HCT116 (cell line): ENCODE measurements around the gene IZUMO1. TPM values are rescaled to one million over a fixed set of nuclear protein-coding genes. Genes with fewer than 3 reads are reported as not detected.

Source experiments
- ATAC-seq: fragments of 200-7000 bp; cut with Tn5 transposase; 2 replicates; pipeline ENCODE4 v1.9.1; 2020; ENCODE audit warnings: mild to moderate bottlenecking, moderate library complexity
- BruUV-seq: library from RNA; stranded (reverse); fragments of 400-500 nt; replicated peaks from 2 replicates; lab custom pipeline; 2021; lab: Mats Ljungman, UMichigan
- CTCF ChIA-PET: fragments of 300-600 bp; sonication (Branson Sonifier 250); formaldehyde crosslinking; loops from one replicate; lab custom pipeline; 2021; ENCODE audit warnings: antibody characterized with exemption; lab: Charles Lee
- POLR2A ChIA-PET: fragments of 300-600, 350-600 bp; sonication (Branson Sonifier 250); formaldehyde crosslinking; loops from one replicate; lab custom pipeline; 2021; ENCODE audit warnings: antibody characterized with exemption; lab: Charles Lee
- RAD21 ChIA-PET, 2 experiments: fragments of 300-600 bp; sonication (Branson Sonifier 250); formaldehyde crosslinking; loops; one replicate each; lab custom pipeline; 2023; ENCODE audit warnings: low total read pairs in 2 of 2; ENCODE audit not compliant: uncharacterized antibody in 2 of 2, unreplicated experiment in 2 of 2, low non-redundant PET in 1 of 2; lab: Charles Lee
- DNase-seq: peaks from one replicate; pipeline ENCODE4 v3.0.0-alpha.2; 2010; ENCODE audit warnings: low read depth, low spot score
- H2AFZ ChIP-seq: fragments of 200-600 bp; shearing (Covaris generic), sonication (generic); 2 replicates; pipeline ENCODE4 v1.6.1; 2017; ENCODE audit warnings: low read depth, mixed run types, mixed read lengths, antibody characterized with exemption, low read length; ENCODE audit not compliant: poor library complexity, severe bottlenecking
- H3K27ac ChIP-seq: 2 replicates; pipeline ENCODE4 v1.5.1; 2012; ENCODE audit warnings: low read depth, low read length
- H3K27me3 ChIP-seq: fragments of 200-600 bp; sonication (generic); 2 replicates; pipeline ENCODE4 v1.6.1; 2016; ENCODE audit warnings: mixed run types, low read length, mixed read lengths; ENCODE audit not compliant: insufficient read depth
- H3K36me3 ChIP-seq, 2 experiments: fragments of 200-500 bp in 1 of 2; fragments of 200-600 bp in 1 of 2; sonication (Bioruptor generic) in 1 of 2; sonication (generic) in 1 of 2; 2 replicates each; pipeline versions ENCODE4 v1.5.1 to v1.6.1; 2014 to 2016; ENCODE audit warnings: low read length in 2 of 2, inconsistent platforms in 1 of 2, mixed read lengths in 1 of 2, mixed run types in 1 of 2; ENCODE audit not compliant: insufficient read depth in 2 of 2, control insufficient read depth in 1 of 2
- H3K4me1 ChIP-seq, 2 experiments: fragments of 200-600 bp in 1 of 2; sonication (generic) in 1 of 2; 2 replicates each; pipeline versions ENCODE4 v1.5.1 to v1.6.1; 2012 to 2017; ENCODE audit warnings: low read length in 2 of 2, inconsistent platforms in 1 of 2, mild to moderate bottlenecking in 1 of 2, mixed read lengths in 1 of 2, mixed run types in 1 of 2, moderate library complexity in 1 of 2; ENCODE audit not compliant: insufficient read depth in 2 of 2, control insufficient read depth in 1 of 2
- H3K4me2 ChIP-seq: fragments of 200-600 bp; sonication (generic); 2 replicates; pipeline ENCODE4 v1.6.1; 2017; ENCODE audit warnings: mixed run types, low read length, mixed read lengths
- H3K4me3 ChIP-seq, 2 experiments: fragments of 200-600 bp in 1 of 2; sonication (generic) in 1 of 2; replicated peaks in 1 of 2; 2 replicates each; pipeline ENCODE4 v1.5.1; 2011 to 2016; ENCODE audit warnings: low read length in 2 of 2, control low read depth in 1 of 2, low read depth in 1 of 2, mild to moderate bottlenecking in 1 of 2, mixed read lengths in 1 of 2, mixed run types in 1 of 2
- H3K79me2 ChIP-seq: fragments of 200-600 bp; sonication (generic); 2 replicates; pipeline ENCODE4 v1.6.1; 2017; ENCODE audit warnings: mild to moderate bottlenecking, mixed run types, low read length, moderate library complexity, mixed read lengths; ENCODE audit not compliant: insufficient read depth
- H3K9ac ChIP-seq: fragments of 200-600 bp; sonication (generic); 2 replicates; pipeline ENCODE4 v1.6.1; 2016; ENCODE audit warnings: low read length, mixed read lengths
- H3K9me2 ChIP-seq: fragments of 200-600 bp; sonication (generic), shearing (Covaris generic); 2 replicates; pipeline ENCODE4 v1.6.1; 2017; ENCODE audit warnings: mixed run types, mild to moderate bottlenecking, moderate library complexity; ENCODE audit not compliant: insufficient read depth
- H3K9me3 ChIP-seq, 2 experiments: fragments of 200-500 bp in 1 of 2; fragments of 200-600 bp in 1 of 2; sonication (Bioruptor generic) in 1 of 2; sonication (generic) in 1 of 2; 2 replicates each; pipeline ENCODE4 v1.6.1; 2014 to 2017; ENCODE audit warnings: low read length in 2 of 2, mixed read lengths in 2 of 2, inconsistent platforms in 1 of 2, low read depth in 1 of 2, mild to moderate bottlenecking in 1 of 2, mixed run types in 1 of 2, moderate library complexity in 1 of 2; ENCODE audit not compliant: control insufficient read depth in 1 of 2, insufficient read depth in 1 of 2
- H4K20me1 ChIP-seq: fragments of 200-600 bp; sonication (generic), shearing (Covaris generic); 2 replicates; pipeline ENCODE4 v1.6.1; 2017; ENCODE audit warnings: mixed run types, mild to moderate bottlenecking, moderate library complexity; ENCODE audit not compliant: insufficient read depth
- ATF3 ChIP-seq: IDR thresholded peaks from 2 replicates; pipeline ENCODE4 v1.6.1; 2012
- CEBPB ChIP-seq: IDR thresholded peaks from 2 replicates; pipeline ENCODE4 v1.6.1; 2012; ENCODE audit warnings: low read depth
- CTCF ChIP-seq, 3 experiments: fragments of 200-600 bp in 1 of 3; sonication (generic) in 1 of 3; IDR thresholded peaks in 2 of 3; conservative IDR thresholded peaks in 1 of 3; 2 replicates each; pipeline ENCODE4 v1.5.1; 2012 to 2017; ENCODE audit warnings: low read depth in 2 of 3, low read length in 2 of 3, antibody characterized with exemption in 1 of 3, borderline replicate concordance in 1 of 3, control low read depth in 1 of 3, mild to moderate bottlenecking in 1 of 3, mixed read lengths in 1 of 3, mixed run types in 1 of 3, moderate library complexity in 1 of 3; ENCODE audit not compliant: insufficient read depth in 1 of 3
- FOSL1 ChIP-seq: IDR thresholded peaks from 2 replicates; pipeline ENCODE4 v1.6.1; 2012; ENCODE audit warnings: low read depth
- JUND ChIP-seq: IDR thresholded peaks from 2 replicates; pipeline ENCODE4 v1.6.1; 2012
- MAX ChIP-seq: IDR thresholded peaks from 2 replicates; pipeline ENCODE4 v1.6.1; 2012
- POLR2A ChIP-seq: IDR thresholded peaks from 2 replicates; pipeline ENCODE4 v1.7.0; 2011; ENCODE audit warnings: borderline replicate concordance; ENCODE audit not compliant: insufficient read depth, insufficient read length; ENCODE audit errors: extremely low read depth
- SP1 ChIP-seq: IDR thresholded peaks from 2 replicates; pipeline ENCODE4 v1.6.1; 2012; ENCODE audit warnings: low read depth
- SRF ChIP-seq: IDR thresholded peaks from 2 replicates; pipeline ENCODE4 v1.6.1; 2012; ENCODE audit warnings: low read depth
- TCF7L2 ChIP-seq: IDR thresholded peaks from 2 replicates; pipeline ENCODE4 v1.7.0; 2011; ENCODE audit warnings: borderline replicate concordance, inconsistent platforms; ENCODE audit not compliant: insufficient read depth, insufficient read length; ENCODE audit errors: extremely low read depth
- ZBTB33 ChIP-seq: IDR thresholded peaks from 2 replicates; pipeline ENCODE4 v1.6.1; 2011; ENCODE audit warnings: mild to moderate bottlenecking, low read length, moderate library complexity; ENCODE audit not compliant: insufficient replicate concordance; ENCODE audit errors: extremely low read depth
- intact Hi-C: fragments of 100-400 bp; cut with micrococcal nuclease; formaldehyde crosslinking; loops from 2 replicates; pipeline ENCODE4 v1.10.0; 2022
- total RNA-seq: library from RNA; stranded (reverse); gene quantifications from one replicate; pipeline ENCODE4 v1.2.1, GENCODE V29; 2021; ENCODE audit not compliant: unreplicated experiment

The IZUMO1 gene
- total RNA-seq, 1 experiment from 2014 or later: 1.7 TPM

GRCh38 chr19:48739404-48740163 lies 7.1 kb downstream of the IZUMO1 start:
- intact Hi-C loops: loop anchor here (2.0 kb wide), 1 partner anchor 65 kb away; no protein-coding TSS in a partner anchor
- H3K4me3 ChIP-seq: no peak overlapping the region
- no peaks in the 10 kb centered on the region for H3K9me3 ChIP-seq
- ChIA-PET CTCF (interaction anchor here (0.9 to 2.4 kb wide), 5 partner anchors 15 to 103 kb away, joined by 4 to 16 read pairs (median 7); partner anchors contain the start of gene CA11), POLR2A (interaction anchor here (1.3 kb wide), 1 partner anchor 44 kb away, joined by 4 read pairs; the partner anchor contains the start of gene FUT2), RAD21 (interaction anchor here in 1 of 2 experiments (1.2 kb wide), 1 partner anchor 56 kb away, joined by 4 read pairs; no protein-coding TSS in a partner anchor)
- no peak overlapping the region for H2AFZ ChIP-seq
- H3K79me2 ChIP-seq: no peaks in the 10 kb centered on the region
- H3K27ac ChIP-seq: peak overlapping the region; percentile 51; the same call in 1 of the 2 replicates
- no peaks in the 10 kb centered on the region for H3K9me2 ChIP-seq
- H3K4me2 ChIP-seq: peak overlapping the region; percentile 56; the same call in 1 of the 2 replicates
- H3K36me3 ChIP-seq: no peaks in the 10 kb centered on the region
- ATAC-seq (no peak), DNase-seq (no peak)
- H3K4me1 ChIP-seq: peaks cover 25 to 40% of the 10 kb centered on the region in 2 experiments
- TF ChIP-seq SP1 (no peak), ZBTB33 (no peak), SRF (no peak), CEBPB (no peak), MAX (no peak), TCF7L2 (no peak), ATF3 (no peak), POLR2A (no peak), CTCF (IDR thresholded peaks at IDR 0.05 in 2 of 3, conservative IDR thresholded peaks at IDR 0.05 in 1 of 3; ENCODE audit: borderline replicate concordance in 1 of 3, insufficient read depth in 1 of 3, low read depth in 2 of 3, low read length in 2 of 3) (no peak), JUND (no peak), FOSL1 (no peak)
- no TSS peak for BruUV-seq
- no peaks in the 10 kb centered on the region for H3K27me3 ChIP-seq
- no peaks in the 10 kb centered on the region for H4K20me1 ChIP-seq
- H3K9ac ChIP-seq: no peak overlapping the region; the same call in 1 of the 2 replicates
